Panc1 (cell line): Measurements from ENCODE around the gene HOXA5. TPM values are rescaled to one million over a fixed set of nuclear protein-coding genes. Genes with fewer than 3 reads are reported as not detected.

Source experiments
- ATAC-seq: fragments of 200-7000 bp; cut with Tn5 transposase; 2 replicates; pipeline ENCODE4 v1.9.1; 2020; ENCODE audit warnings: mild to moderate bottlenecking, moderate library complexity
- BruUV-seq: library from RNA; stranded (reverse); fragments of 400-500 nt; replicated peaks from 2 replicates; lab custom pipeline; 2021; lab: Mats Ljungman, UMichigan
- CTCF ChIA-PET: fragments of 300-600 bp; sonication (Branson Sonifier 250); formaldehyde crosslinking; loops from one replicate; lab custom pipeline; 2022; ENCODE audit warnings: antibody characterized with exemption; lab: Charles Lee
- POLR2A ChIA-PET: fragments of 300-600 bp; sonication (Branson Sonifier 250); formaldehyde crosslinking; loops from one replicate; lab custom pipeline; 2022; ENCODE audit warnings: antibody characterized with exemption; lab: Charles Lee
- DNase-seq: peaks from one replicate; pipeline ENCODE4 v3.0.0-alpha.2; 2010; ENCODE audit warnings: low read depth, low spot score
- H3K27ac ChIP-seq: 2 replicates; pipeline ENCODE4 v1.5.1; 2011; ENCODE audit warnings: mild to moderate bottlenecking, low read length, inconsistent platforms
- H3K27me3 ChIP-seq: fragments of 200-500 bp; sonication (Bioruptor generic); 2 replicates; pipeline ENCODE4 v1.6.0; 2014; ENCODE audit warnings: low read length, inconsistent platforms; ENCODE audit not compliant: control insufficient read depth, insufficient read depth
- H3K36me3 ChIP-seq: fragments of 200-500 bp; sonication (Bioruptor generic); 2 replicates; pipeline ENCODE4 v1.5.1; 2014; ENCODE audit warnings: inconsistent platforms, mild to moderate bottlenecking, low read length, moderate library complexity; ENCODE audit not compliant: control insufficient read depth, insufficient read depth
- H3K4me1 ChIP-seq: 2 replicates; pipeline ENCODE4 v1.5.1; 2011; ENCODE audit warnings: inconsistent platforms, mild to moderate bottlenecking, low read length, moderate library complexity; ENCODE audit not compliant: control insufficient read depth, insufficient read depth
- H3K4me3 ChIP-seq, 2 experiments: 2 replicates each; pipeline ENCODE4 v1.5.1; 2011 to 2012; ENCODE audit warnings: low read depth in 2 of 2, low read length in 2 of 2, mild to moderate bottlenecking in 2 of 2, inconsistent platforms in 1 of 2, moderate library complexity in 1 of 2
- H3K9me3 ChIP-seq: fragments of 200-500 bp; sonication (Bioruptor generic); 2 replicates; pipeline ENCODE4 v1.5.1; 2014; ENCODE audit warnings: low read depth, mild to moderate bottlenecking, inconsistent platforms, low read length, moderate library complexity; ENCODE audit not compliant: control insufficient read depth, insufficient read depth
- POLR2AphosphoS5 ChIP-seq: IDR thresholded peaks from 2 replicates; pipeline ENCODE4 v1.6.1; 2012; ENCODE audit warnings: mild to moderate bottlenecking, low read depth, low read length, moderate library complexity
- SIN3A ChIP-seq: IDR thresholded peaks from 2 replicates; pipeline ENCODE4 v1.6.1; 2012; ENCODE audit warnings: low read depth, mild to moderate bottlenecking, low read length, moderate library complexity, borderline replicate concordance; ENCODE audit not compliant: insufficient read depth
- TCF7L2 ChIP-seq: IDR thresholded peaks from 2 replicates; pipeline ENCODE4 v1.6.1; 2011; ENCODE audit warnings: mild to moderate bottlenecking, low read depth, low read length, inconsistent platforms
- in situ Hi-C: cut with HindIII; loops from 2 replicates; pipeline ENCODE4 v1.10.0; 2016; ENCODE audit warnings: low sequenced_read_pairs, low pct_unique_long_range_greater_than_20kb
- intact Hi-C: fragments of 100-400 bp; cut with micrococcal nuclease; formaldehyde crosslinking; loops from one replicate; pipeline ENCODE4 v1.10.0; 2022; ENCODE audit not compliant: unreplicated experiment
- total RNA-seq: library from RNA; stranded (reverse); gene quantifications from one replicate; pipeline ENCODE4 v1.2.1, GENCODE V29; 2021; ENCODE audit not compliant: unreplicated experiment
- TF ChIP-seq, protein P1 (sequence below), 2 experiments: IDR thresholded peaks; 2 replicates each; pipeline ENCODE4 v1.6.1; 2011 to 2012; ENCODE audit warnings: low read depth in 2 of 2, control low read depth in 1 of 2, low read length in 1 of 2, mild to moderate bottlenecking in 1 of 2, moderate library complexity in 1 of 2; ENCODE audit not compliant: insufficient read depth in 1 of 2
- TF ChIP-seq, protein P2 (sequence below): fragments of 450-650 bp; IDR thresholded peaks from 2 replicates; pipeline ENCODE4 v1.5.1; 2017; ENCODE audit warnings: mild to moderate bottlenecking

The HOXA5 gene
- total RNA-seq, 1 experiment from 2014 or later, result 3.9 TPM

DNA sequence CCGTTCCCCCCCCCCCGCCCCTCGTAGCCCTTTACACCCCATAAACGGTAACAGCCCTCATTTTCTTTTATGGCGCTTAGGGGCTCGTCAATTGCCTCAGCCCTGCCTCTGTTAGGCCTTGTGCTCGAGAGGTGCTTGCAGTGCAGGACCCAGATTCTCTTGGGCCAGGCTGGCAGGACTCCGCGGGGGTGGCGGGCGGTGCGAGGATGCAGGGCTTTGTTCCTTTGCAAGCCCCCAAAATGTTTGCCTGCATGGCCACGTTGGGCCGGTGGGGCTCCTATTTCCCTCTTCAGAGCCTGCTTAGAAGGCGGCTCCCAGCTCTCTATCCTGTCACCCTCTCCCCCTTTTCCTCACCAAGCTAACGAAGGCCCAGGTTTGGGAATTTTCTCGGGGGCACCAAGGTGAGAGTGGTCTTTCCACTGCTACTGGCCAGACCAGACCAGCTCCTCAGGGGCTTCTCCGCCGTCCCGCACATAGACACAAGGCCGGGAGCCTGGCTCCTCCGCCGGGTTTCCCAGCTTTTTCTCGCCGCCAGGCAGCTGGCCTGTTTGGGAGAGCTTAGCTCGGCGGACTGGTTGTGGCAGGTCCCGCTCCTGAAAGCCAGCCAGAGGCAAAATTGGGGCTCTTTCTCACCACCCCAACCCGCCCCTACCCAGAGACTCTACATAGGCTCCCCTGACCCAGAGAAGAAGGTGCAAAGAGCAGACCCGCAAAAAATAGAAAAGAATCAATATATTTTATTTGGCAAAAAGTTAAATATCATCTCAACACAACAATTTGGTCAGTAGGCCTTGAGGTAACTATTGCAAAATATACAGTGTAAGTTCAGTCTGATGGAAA, 18.5 kb upstream of the HOXA5 start:
- Histone ChIP-seq H3K4me3 (no peak overlapping the region), H3K9me3 (no peaks in the 10 kb centered on the region), H3K27me3 (no peaks in the 10 kb centered on the region), H3K36me3 (no peaks in the 10 kb centered on the region; the same call in 1 of the 2 replicates), H3K4me1 (no peaks in the 10 kb centered on the region), H3K27ac (no peak overlapping the region)
- in situ Hi-C loops, result no loop called here
- no TSS peak for BruUV-seq
- DNase-seq (no peak), ATAC-seq (no peak)
- intact Hi-C loops, result loop anchor here (2.0 to 5.0 kb wide), 2 partner anchors 479 to 785 kb away; no protein-coding TSS in a partner anchor
- TF ChIP-seq, protein P1, sequence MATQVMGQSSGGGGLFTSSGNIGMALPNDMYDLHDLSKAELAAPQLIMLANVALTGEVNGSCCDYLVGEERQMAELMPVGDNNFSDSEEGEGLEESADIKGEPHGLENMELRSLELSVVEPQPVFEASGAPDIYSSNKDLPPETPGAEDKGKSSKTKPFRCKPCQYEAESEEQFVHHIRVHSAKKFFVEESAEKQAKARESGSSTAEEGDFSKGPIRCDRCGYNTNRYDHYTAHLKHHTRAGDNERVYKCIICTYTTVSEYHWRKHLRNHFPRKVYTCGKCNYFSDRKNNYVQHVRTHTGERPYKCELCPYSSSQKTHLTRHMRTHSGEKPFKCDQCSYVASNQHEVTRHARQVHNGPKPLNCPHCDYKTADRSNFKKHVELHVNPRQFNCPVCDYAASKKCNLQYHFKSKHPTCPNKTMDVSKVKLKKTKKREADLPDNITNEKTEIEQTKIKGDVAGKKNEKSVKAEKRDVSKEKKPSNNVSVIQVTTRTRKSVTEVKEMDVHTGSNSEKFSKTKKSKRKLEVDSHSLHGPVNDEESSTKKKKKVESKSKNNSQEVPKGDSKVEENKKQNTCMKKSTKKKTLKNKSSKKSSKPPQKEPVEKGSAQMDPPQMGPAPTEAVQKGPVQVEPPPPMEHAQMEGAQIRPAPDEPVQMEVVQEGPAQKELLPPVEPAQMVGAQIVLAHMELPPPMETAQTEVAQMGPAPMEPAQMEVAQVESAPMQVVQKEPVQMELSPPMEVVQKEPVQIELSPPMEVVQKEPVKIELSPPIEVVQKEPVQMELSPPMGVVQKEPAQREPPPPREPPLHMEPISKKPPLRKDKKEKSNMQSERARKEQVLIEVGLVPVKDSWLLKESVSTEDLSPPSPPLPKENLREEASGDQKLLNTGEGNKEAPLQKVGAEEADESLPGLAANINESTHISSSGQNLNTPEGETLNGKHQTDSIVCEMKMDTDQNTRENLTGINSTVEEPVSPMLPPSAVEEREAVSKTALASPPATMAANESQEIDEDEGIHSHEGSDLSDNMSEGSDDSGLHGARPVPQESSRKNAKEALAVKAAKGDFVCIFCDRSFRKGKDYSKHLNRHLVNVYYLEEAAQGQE (IDR thresholded peaks at IDR 0.05; ENCODE audit: insufficient read depth in 1 of 2, low read depth in 2 of 2, low read length in 1 of 2), result no peak
- TF ChIP-seq SIN3A, result no peak
- no peak for TF ChIP-seq POLR2AphosphoS5
- TF ChIP-seq, protein P2, sequence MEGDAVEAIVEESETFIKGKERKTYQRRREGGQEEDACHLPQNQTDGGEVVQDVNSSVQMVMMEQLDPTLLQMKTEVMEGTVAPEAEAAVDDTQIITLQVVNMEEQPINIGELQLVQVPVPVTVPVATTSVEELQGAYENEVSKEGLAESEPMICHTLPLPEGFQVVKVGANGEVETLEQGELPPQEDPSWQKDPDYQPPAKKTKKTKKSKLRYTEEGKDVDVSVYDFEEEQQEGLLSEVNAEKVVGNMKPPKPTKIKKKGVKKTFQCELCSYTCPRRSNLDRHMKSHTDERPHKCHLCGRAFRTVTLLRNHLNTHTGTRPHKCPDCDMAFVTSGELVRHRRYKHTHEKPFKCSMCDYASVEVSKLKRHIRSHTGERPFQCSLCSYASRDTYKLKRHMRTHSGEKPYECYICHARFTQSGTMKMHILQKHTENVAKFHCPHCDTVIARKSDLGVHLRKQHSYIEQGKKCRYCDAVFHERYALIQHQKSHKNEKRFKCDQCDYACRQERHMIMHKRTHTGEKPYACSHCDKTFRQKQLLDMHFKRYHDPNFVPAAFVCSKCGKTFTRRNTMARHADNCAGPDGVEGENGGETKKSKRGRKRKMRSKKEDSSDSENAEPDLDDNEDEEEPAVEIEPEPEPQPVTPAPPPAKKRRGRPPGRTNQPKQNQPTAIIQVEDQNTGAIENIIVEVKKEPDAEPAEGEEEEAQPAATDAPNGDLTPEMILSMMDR, result no peak
- no peak for TF ChIP-seq TCF7L2
- POLR2A ChIA-PET, result no interaction called here
- CTCF ChIA-PET, result interaction anchor here (0.7 to 2.5 kb wide), 8 partner anchors 12 to 1269 kb away, joined by 3 to 24 read pairs (median 6); no protein-coding TSS in a partner anchor

DNA sequence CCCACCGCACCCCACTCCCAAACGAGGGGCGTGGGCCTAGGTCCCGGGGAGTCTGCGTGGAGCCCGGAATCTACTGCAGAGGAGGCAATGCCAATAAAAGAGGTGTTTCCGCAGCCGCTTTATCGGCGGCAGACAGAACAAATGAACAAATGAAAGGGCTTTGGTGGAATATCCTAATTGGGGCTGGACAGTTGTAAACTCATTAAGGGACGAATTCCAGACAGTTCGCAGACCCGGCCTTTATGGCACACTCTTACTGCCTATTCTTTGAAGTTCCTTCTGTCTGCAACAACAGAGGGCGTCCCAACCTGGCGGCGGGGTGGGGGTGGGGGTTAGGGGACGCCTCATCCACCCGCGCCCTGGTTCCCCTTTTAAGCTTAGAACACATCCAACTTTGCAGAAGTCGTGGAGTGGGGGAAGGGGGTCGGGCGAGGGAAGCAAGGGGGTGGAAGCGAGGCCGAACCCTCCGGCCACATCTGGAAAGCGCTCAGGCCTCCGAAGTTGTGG, 17.8 kb upstream of the HOXA5 start:
- no peaks in the 10 kb centered on the region; the same call in 1 of the 2 replicates for H3K36me3 ChIP-seq
- intact Hi-C loops (loop anchor here (2.0 to 5.0 kb wide), 2 partner anchors 478 to 784 kb away; no protein-coding TSS in a partner anchor), in situ Hi-C loops (no loop called here)
- H3K27me3 ChIP-seq, result no peaks in the 10 kb centered on the region
- no TSS peak for BruUV-seq
- peak overlapping the region; percentile 71 to 80 for H3K4me3 ChIP-seq
- DNase-seq (no peak), ATAC-seq (no peak)
- H3K27ac ChIP-seq, result peak overlapping the region; percentile 81
- no peaks in the 10 kb centered on the region for H3K9me3 ChIP-seq
- CTCF ChIA-PET, result interaction anchor here (0.6 to 2.5 kb wide), 12 partner anchors 11 to 1269 kb away, joined by 3 to 24 read pairs (median 4); no protein-coding TSS in a partner anchor
- POLR2A ChIA-PET, result interaction anchor here (0.6 kb wide), 1 partner anchor 62 kb away, joined by 4 read pairs; no protein-coding TSS in a partner anchor
- TF ChIP-seq, protein P2, result no peak
- TF ChIP-seq SIN3A, result no peak
- TF ChIP-seq POLR2AphosphoS5, result no peak
- TF ChIP-seq TCF7L2, result no peak
- TF ChIP-seq, protein P1 (IDR thresholded peaks at IDR 0.05; ENCODE audit: insufficient read depth in 1 of 2, low read depth in 2 of 2, low read length in 1 of 2), result no peak
- no peaks in the 10 kb centered on the region for H3K4me1 ChIP-seq
